Measurements from ENCODE around the gene SGMS1.
"Not testable (repeated sequence)": the region's sequence is repeated elsewhere in the genome, so short reads cannot be mapped to it uniquely, and the experiment has no call there.

The SGMS1 gene

DNA sequence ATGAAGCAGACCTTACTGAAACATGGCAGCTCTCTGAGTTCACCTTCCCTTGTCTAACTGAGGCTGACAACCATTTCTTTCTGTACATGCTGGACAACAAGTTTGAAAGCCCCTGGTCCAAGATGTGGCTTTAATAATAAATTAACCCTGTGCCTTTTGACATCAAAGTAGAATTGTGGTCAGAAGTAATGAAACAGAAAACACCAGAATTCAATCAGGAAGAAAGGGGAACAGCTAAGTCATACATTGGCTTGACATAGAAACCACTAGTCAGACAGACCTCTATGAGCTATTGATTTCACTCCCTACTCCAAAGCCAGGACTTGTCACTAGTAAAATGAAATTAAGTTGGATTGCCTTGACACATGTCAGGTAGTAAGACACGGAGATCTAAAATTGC is 197.3 kb downstream of the SGMS1 start:
- DNase-seq (ENCODE audit: low spot score) = peak; percentile 53
- TF ChIP-seq, protein P1, sequence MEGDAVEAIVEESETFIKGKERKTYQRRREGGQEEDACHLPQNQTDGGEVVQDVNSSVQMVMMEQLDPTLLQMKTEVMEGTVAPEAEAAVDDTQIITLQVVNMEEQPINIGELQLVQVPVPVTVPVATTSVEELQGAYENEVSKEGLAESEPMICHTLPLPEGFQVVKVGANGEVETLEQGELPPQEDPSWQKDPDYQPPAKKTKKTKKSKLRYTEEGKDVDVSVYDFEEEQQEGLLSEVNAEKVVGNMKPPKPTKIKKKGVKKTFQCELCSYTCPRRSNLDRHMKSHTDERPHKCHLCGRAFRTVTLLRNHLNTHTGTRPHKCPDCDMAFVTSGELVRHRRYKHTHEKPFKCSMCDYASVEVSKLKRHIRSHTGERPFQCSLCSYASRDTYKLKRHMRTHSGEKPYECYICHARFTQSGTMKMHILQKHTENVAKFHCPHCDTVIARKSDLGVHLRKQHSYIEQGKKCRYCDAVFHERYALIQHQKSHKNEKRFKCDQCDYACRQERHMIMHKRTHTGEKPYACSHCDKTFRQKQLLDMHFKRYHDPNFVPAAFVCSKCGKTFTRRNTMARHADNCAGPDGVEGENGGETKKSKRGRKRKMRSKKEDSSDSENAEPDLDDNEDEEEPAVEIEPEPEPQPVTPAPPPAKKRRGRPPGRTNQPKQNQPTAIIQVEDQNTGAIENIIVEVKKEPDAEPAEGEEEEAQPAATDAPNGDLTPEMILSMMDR (IDR thresholded peaks at IDR 0.05; ENCODE audit: borderline replicate concordance, control extremely low read depth, extremely low read depth, insufficient read depth, missing control alignments) = no peak
- in situ Hi-C loops (cut with MboI; ENCODE audit: low sequenced_read_pairs, unreplicated experiment) = no loop called here

DNA sequence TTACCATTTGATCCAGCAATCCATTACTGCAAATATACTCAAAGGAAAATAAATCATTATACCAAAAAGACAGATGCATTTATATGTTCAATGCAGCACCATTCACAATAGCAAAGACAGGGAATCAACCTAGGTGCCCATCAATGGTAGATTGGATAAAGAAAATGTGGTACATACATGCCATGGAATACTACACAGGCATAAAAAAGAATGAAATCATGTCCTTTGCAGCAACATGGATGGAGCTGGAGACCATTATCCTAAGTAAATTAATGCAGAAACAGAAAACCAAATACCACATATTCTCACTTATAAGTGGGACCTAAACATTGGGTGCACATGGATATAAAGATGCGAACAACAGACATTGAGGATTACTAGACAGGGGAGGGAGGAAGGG is 198.5 kb downstream of the SGMS1 start:
- DNase-seq (ENCODE audit: low spot score); in situ Hi-C loops (cut with MboI; ENCODE audit: low sequenced_read_pairs, unreplicated experiment): not testable (repeated sequence)

DNA sequence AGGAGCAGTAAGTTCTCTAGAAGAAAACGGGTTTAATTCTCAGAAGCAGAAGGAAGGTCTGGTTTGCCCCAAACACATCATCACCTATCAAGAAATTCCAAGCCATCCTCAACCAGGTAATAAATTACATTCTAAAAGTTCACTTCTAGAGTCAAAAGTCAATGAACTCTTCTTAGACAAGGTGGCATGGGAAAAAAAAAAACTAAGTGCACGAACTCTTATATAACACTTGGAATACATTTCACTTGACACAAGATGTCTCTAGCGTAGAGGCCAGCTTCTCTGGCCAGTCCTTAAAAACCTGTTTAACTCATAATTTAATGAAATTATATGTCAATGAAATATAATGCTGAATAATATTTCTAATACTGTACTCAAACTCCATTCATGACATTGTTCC is 200.3 kb downstream of the SGMS1 start:
- DNase-seq (ENCODE audit: low spot score) = no peak
- in situ Hi-C loops (cut with MboI; ENCODE audit: low sequenced_read_pairs, unreplicated experiment) = no loop called here
- TF ChIP-seq, protein P1 (IDR thresholded peaks at IDR 0.05; ENCODE audit: borderline replicate concordance, control extremely low read depth, extremely low read depth, insufficient read depth, missing control alignments) = no peak

DNA sequence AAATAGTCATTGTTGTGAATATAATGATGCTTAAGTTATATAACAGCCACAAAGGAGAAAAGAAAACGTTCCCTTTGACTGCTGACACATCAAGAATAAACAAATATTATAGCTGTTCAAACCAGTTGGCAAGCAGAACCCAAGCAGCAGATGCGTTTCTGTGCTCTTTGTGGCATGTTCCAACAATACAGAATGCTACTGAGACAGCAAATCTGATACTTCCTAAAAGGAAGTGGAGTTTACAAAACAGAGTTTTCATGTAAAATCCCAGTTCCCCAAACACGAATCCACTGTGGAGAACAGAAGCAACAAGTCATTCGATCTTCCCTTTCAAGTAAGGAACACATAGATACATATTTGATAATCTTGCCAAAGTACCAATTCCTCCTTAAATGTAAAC is 201.5 kb downstream of the SGMS1 start:
- in situ Hi-C loops (cut with MboI; ENCODE audit: low sequenced_read_pairs, unreplicated experiment) = no loop called here
- DNase-seq (ENCODE audit: low spot score) = no peak
- TF ChIP-seq, protein P1 (IDR thresholded peaks at IDR 0.05; ENCODE audit: borderline replicate concordance, control extremely low read depth, extremely low read depth, insufficient read depth, missing control alignments) = no peak

DNA sequence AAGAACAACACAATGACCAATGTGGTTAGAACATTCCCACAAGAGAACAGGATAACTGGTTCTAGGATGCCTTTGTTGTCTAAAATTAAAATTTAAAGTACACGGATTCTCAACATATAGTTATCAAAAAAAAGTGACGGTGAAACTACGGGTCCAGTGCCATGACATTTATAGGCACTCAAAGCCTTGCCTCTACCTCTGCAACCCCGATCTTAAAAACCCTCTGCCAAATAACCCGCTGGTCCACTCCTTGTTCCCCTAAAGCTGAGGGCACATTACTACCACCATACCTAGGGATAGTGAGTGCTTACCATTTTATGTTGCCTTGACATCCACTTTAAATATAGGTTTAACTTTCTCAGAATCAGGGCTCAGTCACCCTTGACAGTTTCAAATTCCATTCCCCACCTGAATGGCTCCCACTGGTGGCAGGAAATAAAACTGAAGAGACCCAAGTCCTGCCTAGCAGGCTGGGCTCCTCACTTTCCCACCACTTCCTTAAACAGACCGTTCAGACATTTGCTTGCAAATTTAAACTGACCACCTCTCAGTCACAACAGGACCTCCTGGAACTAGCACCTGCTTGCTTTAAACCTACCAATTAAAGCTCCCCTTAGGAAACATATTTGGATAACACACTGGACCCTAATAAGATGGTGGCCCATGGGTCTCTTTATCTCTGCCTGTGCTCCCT is 202.6 kb downstream of the SGMS1 start:
- in situ Hi-C loops (cut with MboI; ENCODE audit: low sequenced_read_pairs, unreplicated experiment) = no loop called here
- TF ChIP-seq, protein P1 (IDR thresholded peaks at IDR 0.05; ENCODE audit: borderline replicate concordance, control extremely low read depth, extremely low read depth, insufficient read depth, missing control alignments) = peak; percentile 54
- peak; percentile 51 for DNase-seq (ENCODE audit: low spot score)

DNA sequence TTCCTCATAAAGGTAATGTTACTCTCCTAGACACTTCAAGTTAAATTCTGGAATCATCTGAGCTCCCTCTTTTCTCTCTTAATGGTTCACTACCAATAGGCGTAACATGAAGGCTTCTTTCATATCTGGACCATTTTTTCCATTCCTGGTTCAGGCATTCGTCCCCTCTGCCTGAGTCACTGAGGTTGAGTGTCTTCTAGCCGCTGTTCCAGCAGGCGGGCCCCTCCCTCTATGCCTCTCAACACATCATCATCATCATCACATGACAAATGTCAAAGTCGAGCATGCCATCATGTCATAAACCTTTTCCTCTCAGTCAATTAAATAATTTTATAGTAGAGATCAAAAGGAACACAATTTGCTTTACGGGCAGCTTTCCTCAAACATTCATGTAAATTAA is 203.6 kb downstream of the SGMS1 start:
- no peak for DNase-seq (ENCODE audit: low spot score)
- TF ChIP-seq, protein P1 (IDR thresholded peaks at IDR 0.05; ENCODE audit: borderline replicate concordance, control extremely low read depth, extremely low read depth, insufficient read depth, missing control alignments) = no peak
- in situ Hi-C loops (cut with MboI; ENCODE audit: low sequenced_read_pairs, unreplicated experiment) = no loop called here

DNA sequence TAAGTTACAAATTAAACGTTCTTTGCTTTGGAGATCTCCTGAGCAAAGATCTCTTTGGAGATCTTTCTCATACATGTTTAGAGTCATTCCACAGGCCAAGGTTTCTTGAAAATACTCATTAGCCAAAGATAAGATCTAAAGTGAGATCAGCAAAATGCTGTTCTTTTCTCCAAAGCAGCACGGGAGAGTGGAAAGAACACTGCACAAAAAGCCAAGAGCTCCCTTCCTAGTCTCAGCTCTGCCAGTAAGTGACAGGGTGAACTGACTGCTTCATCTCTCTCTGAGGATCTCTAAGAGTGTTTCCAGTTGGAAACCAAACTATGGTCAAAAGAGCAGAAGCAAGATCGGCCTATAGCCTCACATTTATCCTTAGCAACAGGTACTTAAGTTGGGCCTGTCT is 204.0 kb downstream of the SGMS1 start:
- no peak for DNase-seq (ENCODE audit: low spot score)
- in situ Hi-C loops (cut with MboI; ENCODE audit: low sequenced_read_pairs, unreplicated experiment) = no loop called here
- TF ChIP-seq, protein P1 (IDR thresholded peaks at IDR 0.05; ENCODE audit: borderline replicate concordance, control extremely low read depth, extremely low read depth, insufficient read depth, missing control alignments) = no peak

Measured in GM13976 (cell line).